GM21825 (cell line): ENCODE measurements around the gene FSTL5.

Experiments
- ATAC-seq: cut with Tn5 transposase; IDR thresholded peaks from one replicate; pipeline ENCODE4 v1.9.1; 2021; ENCODE audit warnings: mild to moderate bottlenecking, moderate library complexity; ENCODE audit not compliant: unreplicated experiment

FSTL5 gene

GRCh38 chr4:161728929-161729328 lies 434.9 kb downstream of the FSTL5 start:
- ATAC-seq: no peak

GRCh38 chr4:161721947-161722346 lies 441.9 kb downstream of the FSTL5 start:
- no peak for ATAC-seq

- ATAC-seq: no peak
Observed at GRCh38 chr4:161717084-161717483, 446.7 kb downstream of the FSTL5 start.

- no peak for ATAC-seq
Observed at GRCh38 chr4:161714931-161715330, 448.9 kb downstream of the FSTL5 start.

- no peak for ATAC-seq
Observed at GRCh38 chr4:161714022-161714751, 449.6 kb downstream of the FSTL5 start.

GRCh38 chr4:161704653-161705052 lies 459.1 kb downstream of the FSTL5 start:
- no peak for ATAC-seq

- no peak for ATAC-seq
Observed at GRCh38 chr4:161704040-161704439, 459.8 kb downstream of the FSTL5 start.

GRCh38 chr4:161702287-161702686 lies 461.5 kb downstream of the FSTL5 start:
- no peak for ATAC-seq

GRCh38 chr4:161696944-161697343 lies 466.9 kb downstream of the FSTL5 start:
- no peak for ATAC-seq

- no peak for ATAC-seq
Observed at GRCh38 chr4:161680146-161680545, 483.7 kb downstream of the FSTL5 start.

- ATAC-seq: no peak
Observed at GRCh38 chr4:161664740-161665139, 499.1 kb downstream of the FSTL5 start.

GRCh38 chr4:161663844-161664243 lies 500.0 kb downstream of the FSTL5 start:
- no peak for ATAC-seq

GRCh38 chr4:161658676-161659075 lies 505.1 kb downstream of the FSTL5 start:
- no peak for ATAC-seq

GRCh38 chr4:161657616-161658015 lies 506.2 kb downstream of the FSTL5 start:
- ATAC-seq: no peak

GRCh38 chr4:161656594-161656993 lies 507.2 kb downstream of the FSTL5 start:
- ATAC-seq: no peak

- ATAC-seq: no peak
Observed at GRCh38 chr4:161655148-161655547, 508.7 kb downstream of the FSTL5 start.

GRCh38 chr4:161653697-161654096 lies 510.1 kb downstream of the FSTL5 start:
- ATAC-seq: no peak

GRCh38 chr4:161651586-161651985 lies 512.2 kb downstream of the FSTL5 start:
- no peak for ATAC-seq

GRCh38 chr4:161650812-161651211 lies 513.0 kb downstream of the FSTL5 start:
- no peak for ATAC-seq

- no peak for ATAC-seq
Observed at GRCh38 chr4:161647757-161648156, 516.0 kb downstream of the FSTL5 start.

- ATAC-seq: no peak
Observed at GRCh38 chr4:161642708-161643107, 521.1 kb downstream of the FSTL5 start.

GRCh38 chr4:161629694-161630441 lies 533.9 kb downstream of the FSTL5 start:
- ATAC-seq: no peak
